ENCODE measurements around the gene FLYWCH2. TPM values are rescaled to one million over a fixed set of nuclear protein-coding genes. Genes with fewer than 3 reads are reported as not detected.

FLYWCH2 gene
- total RNA-seq, 2 experiments from 2014 or later, result 23.9 to 38.7 TPM

GRCh38 chr16:2883458-2883908, 468 bp downstream of the FLYWCH2 start:
- Histone ChIP-seq H3K79me2 (ENCODE audit: insufficient read depth, low read depth, low read length) (no peaks in the 10 kb centered on the region), H2AFZ (ENCODE audit: low read length) (peak overlapping the region; percentile 68), H3K9me2 (ENCODE audit: insufficient read depth, low read length) (no peaks in the 10 kb centered on the region), H3K4me2 (ENCODE audit: low read length) (peak overlapping the region; percentile 92), H4K20me1 (ENCODE audit: insufficient read depth, low read length) (no peaks in the 10 kb centered on the region), H3K36me3 (ENCODE audit: insufficient read depth, low read length) (no peaks in the 10 kb centered on the region), H3K4me3 (ENCODE audit: low read depth, low read length, poor library complexity, severe bottlenecking) (peak overlapping the region; percentile 84), H3K9me3 (ENCODE audit: low read length) (peaks cover 11% of the 10 kb centered on the region), H3K4me1 (ENCODE audit: insufficient read depth, low read length, poor library complexity, severe bottlenecking) (peaks cover 7% of the 10 kb centered on the region), H3K27ac (ENCODE audit: low read depth, low read length, poor library complexity, severe bottlenecking) (no peak overlapping the region)
- CTCF ChIA-PET (ENCODE audit: unreplicated experiment), result no interaction called here
- no TSS peak for BruUV-seq (replicated peaks)
- TF ChIP-seq EZH2phosphoT487 (IDR thresholded peaks at IDR 0.05; ENCODE audit: borderline replicate concordance, low read depth, low read length) (no peak), CTCF (conservative IDR thresholded peaks at IDR 0.05; ENCODE audit: low read length) (no peak)
- POLR2A ChIA-PET, result interaction anchor here (1.2 to 2.2 kb wide), 3 partner anchors 15 to 29 kb away, joined by 6 to 10 read pairs (median 9); partner anchors contain the start of gene FLYWCH1
- intact Hi-C loops (cut with micrococcal nuclease; ENCODE audit: unreplicated experiment), result no loop called here
- peak; percentile 6 for DNase-seq (ENCODE audit: low spot score)

DNA sequence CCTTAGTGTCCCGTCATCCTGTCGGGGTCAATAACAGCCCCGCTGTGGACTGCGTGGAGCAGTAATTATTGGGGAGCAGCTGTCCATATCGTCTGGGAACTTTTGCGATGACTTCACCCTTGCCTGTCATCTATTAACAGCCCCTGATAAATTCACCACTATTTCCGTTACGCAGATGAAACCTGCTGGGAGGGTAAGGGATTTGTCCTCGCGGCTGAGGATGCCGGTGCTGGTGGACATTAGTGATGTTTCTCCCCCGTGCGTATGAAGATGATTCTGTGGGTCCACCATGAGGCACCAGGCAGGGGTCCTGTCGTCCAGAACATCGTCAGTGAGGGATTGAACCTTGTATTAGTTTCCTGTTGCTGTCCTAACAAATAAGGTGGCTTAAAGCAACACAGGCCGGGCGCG, 1.0 kb downstream of the FLYWCH2 start:
- H3K79me2 ChIP-seq (ENCODE audit: insufficient read depth, low read depth, low read length), result no peaks in the 10 kb centered on the region
- no peaks in the 10 kb centered on the region for H3K36me3 ChIP-seq (ENCODE audit: insufficient read depth, low read length)
- H3K9me3 ChIP-seq (ENCODE audit: low read length), result peaks cover 11% of the 10 kb centered on the region
- DNase-seq (ENCODE audit: low spot score), result no peak
- no peak for TF ChIP-seq EZH2phosphoT487 (IDR thresholded peaks at IDR 0.05; ENCODE audit: borderline replicate concordance, low read depth, low read length)
- no peak for TF ChIP-seq CTCF (conservative IDR thresholded peaks at IDR 0.05; ENCODE audit: low read length)
- peak overlapping the region; percentile 92 for H3K4me2 ChIP-seq (ENCODE audit: low read length)
- no peak overlapping the region for H2AFZ ChIP-seq (ENCODE audit: low read length)
- H3K4me1 ChIP-seq (ENCODE audit: insufficient read depth, low read length, poor library complexity, severe bottlenecking), result peaks cover 7% of the 10 kb centered on the region
- ChIA-PET POLR2A (no interaction called here), CTCF (ENCODE audit: unreplicated experiment) (no interaction called here)
- intact Hi-C loops (cut with micrococcal nuclease; ENCODE audit: unreplicated experiment), result no loop called here
- H3K4me3 ChIP-seq (ENCODE audit: low read depth, low read length, poor library complexity, severe bottlenecking), result peak overlapping the region; percentile 84
- H4K20me1 ChIP-seq (ENCODE audit: insufficient read depth, low read length), result no peaks in the 10 kb centered on the region
- BruUV-seq (replicated peaks), result no TSS peak
- no peak overlapping the region for H3K27ac ChIP-seq (ENCODE audit: low read depth, low read length, poor library complexity, severe bottlenecking)
- no peaks in the 10 kb centered on the region for H3K9me2 ChIP-seq (ENCODE audit: insufficient read depth, low read length)

- BruUV-seq (replicated peaks), result no TSS peak
- Histone ChIP-seq H3K4me1 (ENCODE audit: insufficient read depth, low read length, poor library complexity, severe bottlenecking) (peaks cover 11% of the 10 kb centered on the region), H3K36me3 (ENCODE audit: insufficient read depth, low read length) (no peaks in the 10 kb centered on the region), H3K27ac (ENCODE audit: low read depth, low read length, poor library complexity, severe bottlenecking) (no peak overlapping the region), H3K9me2 (ENCODE audit: insufficient read depth, low read length) (no peaks in the 10 kb centered on the region), H3K9me3 (ENCODE audit: low read length) (no peaks in the 10 kb centered on the region), H2AFZ (ENCODE audit: low read length) (no peak overlapping the region), H3K79me2 (ENCODE audit: insufficient read depth, low read depth, low read length) (no peaks in the 10 kb centered on the region), H4K20me1 (ENCODE audit: insufficient read depth, low read length) (no peaks in the 10 kb centered on the region), H3K4me2 (ENCODE audit: low read length) (no peak overlapping the region), H3K4me3 (ENCODE audit: low read depth, low read length, poor library complexity, severe bottlenecking) (no peak overlapping the region)
- no peak for DNase-seq (ENCODE audit: low spot score)
- ChIA-PET CTCF (ENCODE audit: unreplicated experiment) (no interaction called here), POLR2A (no interaction called here)
- peak; percentile 32; the same call in 1 of the 2 replicates for TF ChIP-seq CTCF (conservative IDR thresholded peaks at IDR 0.05; ENCODE audit: low read length)
- no peak for TF ChIP-seq EZH2phosphoT487 (IDR thresholded peaks at IDR 0.05; ENCODE audit: borderline replicate concordance, low read depth, low read length)
- intact Hi-C loops (cut with micrococcal nuclease; ENCODE audit: unreplicated experiment), result no loop called here
Measured at GRCh38 chr16:2894231-2894630, 11.2 kb downstream of the FLYWCH2 start.

All from OCI-LY7 (cell line).